ENCODE measurements around the gene TUBG2. TPM values are rescaled to one million over a fixed set of nuclear protein-coding genes. Genes with fewer than 3 reads are reported as not detected.

The TUBG2 gene
- 27.6 and 33.9 TPM in 2 replicates for polyA plus RNA-seq (2012; rRNA removed)
- 14.4 and 21.3 TPM in 2 replicates for polyA plus RNA-seq (2012; cell fraction: cytosol; rRNA removed)
- polyA plus RNA-seq (2012; cell fraction: nucleus; rRNA removed): 210 and 236 TPM in 2 replicates

DNA sequence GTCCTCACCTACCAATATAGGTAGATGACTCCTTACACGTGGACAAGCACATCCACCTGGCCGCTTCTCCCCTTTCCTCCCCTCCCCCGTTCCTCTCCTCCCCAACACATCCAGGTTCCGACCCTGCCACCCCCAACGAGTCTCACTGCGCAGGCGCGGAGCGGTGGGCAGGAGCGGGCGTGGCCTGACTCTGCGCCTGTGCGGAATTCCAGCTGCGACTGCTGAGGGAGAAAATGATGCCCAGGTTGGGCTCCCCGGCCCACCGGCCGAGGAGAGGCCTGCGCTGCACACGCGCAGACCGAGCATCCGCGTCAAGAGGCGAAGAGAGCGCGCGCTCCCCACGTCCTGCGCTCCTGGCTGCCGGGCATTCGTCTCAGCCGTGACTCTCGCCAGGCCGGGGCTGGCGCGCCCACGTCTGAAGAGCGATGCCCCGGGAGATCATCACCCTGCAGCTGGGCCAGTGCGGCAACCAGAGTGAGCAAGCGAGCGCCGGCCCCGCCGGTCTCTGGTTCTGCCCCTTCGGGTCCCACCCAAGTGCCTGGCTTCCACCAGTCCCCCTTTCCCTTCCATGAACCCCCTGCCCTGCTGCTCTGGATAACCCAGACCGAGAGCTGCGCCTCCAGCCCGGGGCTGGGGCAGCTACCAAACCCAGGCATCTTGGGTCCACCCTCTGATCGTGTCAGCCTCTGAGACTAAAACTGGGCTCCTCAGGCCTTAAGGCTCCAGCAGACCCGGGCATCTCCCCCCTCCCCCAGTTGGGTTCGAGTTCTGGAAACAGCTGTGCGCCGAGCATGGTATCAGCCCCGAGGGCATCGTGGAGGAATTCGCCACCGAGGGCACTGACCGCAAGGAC lies at the start of gene TUBG2:
TUBG2 (plus strand) TSS at position 206 of the 853 bp plus-strand sequence; CDS start at position 426, 220 bp downstream.
- H3K27me3 ChIP-seq (ENCODE audit: insufficient read depth): no peaks in the 10 kb centered on the region
- no peaks in the 10 kb centered on the region for H3K9me3 ChIP-seq
- POLR2A ChIA-PET: interaction anchor here (0.6 to 1.9 kb wide), 6 partner anchors 8 to 1428 kb away, joined by 3 to 8 read pairs (median 6); partner anchors contain the start of genes PLEKHH3 and PSMC3IP
- H3K36me3 ChIP-seq (replicated peaks in 1 of 2; ENCODE audit: control insufficient read depth in 1 of 2, insufficient read depth in 2 of 2, low read length in 1 of 2): peaks cover 7 to 30% of the 10 kb centered on the region in 2 experiments
- peak within 1 kb of the TSS; percentile 79 for H3K9ac ChIP-seq
- H3K4me3 ChIP-seq (ENCODE audit: low read depth in 2 of 2, low read length in 1 of 2): peak within 1 kb of the TSS; percentile 60 to 72
- H3K79me2 ChIP-seq (ENCODE audit: insufficient read depth): peaks cover 27% of the 10 kb centered on the region
- H2AFZ ChIP-seq (ENCODE audit: low read depth): peak within 1 kb of the TSS; percentile 94
- DNase-seq: peak; percentile 98
- peaks cover 12 to 13% of the 10 kb centered on the region in 2 experiments; a peak in 2 of 4 replicates for H3K4me1 ChIP-seq (ENCODE audit: control insufficient read depth in 1 of 2, insufficient read depth in 2 of 2, low read depth in 1 of 2, low read length in 1 of 2)
- peak within 1 kb of the TSS; percentile 81 to 87 for H3K27ac ChIP-seq (ENCODE audit: low read depth in 2 of 2, low read length in 1 of 2)
- H3K9me2 ChIP-seq: no peaks in the 10 kb centered on the region
- no peaks in the 10 kb centered on the region for H4K20me1 ChIP-seq (ENCODE audit: insufficient read depth)
- H3K4me2 ChIP-seq: peak within 1 kb of the TSS; percentile 85
- WGBS (ENCODE audit: low lambda C conversion rate): under 1% methylated on average over 17 of the region's 59 CpGs
- CTCF ChIA-PET: interaction anchor here (6.0 to 11.0 kb wide), 2 partner anchors 18 to 81 kb away, joined by 36 to 121 read pairs; partner anchors contain the start of genes PLEKHH3 and PSMC3IP
- peaks cover 15% of the 10 kb centered on the region for H3F3A ChIP-seq (replicated peaks; ENCODE audit: insufficient read depth)
- TF ChIP-seq TEAD4 (IDR thresholded peaks at IDR 0.05; ENCODE audit: borderline replicate concordance, insufficient read depth) (no peak), EZH2phosphoT487 (IDR thresholded peaks at IDR 0.05; ENCODE audit: borderline replicate concordance, low read depth) (no peak), MEF2A (IDR thresholded peaks at IDR 0.05; ENCODE audit: borderline replicate concordance, low read depth) (no peak), TAF1 (IDR thresholded peaks at IDR 0.05; ENCODE audit: borderline replicate concordance, low read depth, low read length) (peak; percentile 84; the same call in 1 of the 2 replicates), FOSL2 (IDR thresholded peaks at IDR 0.05; ENCODE audit: borderline replicate concordance, low read depth) (no peak), YY1 (IDR thresholded peaks at IDR 0.05; ENCODE audit: low read depth) (peak; percentile 63; the same call in 1 of the 2 replicates), FOXJ3 (CRISPR knock-in tag; IDR thresholded peaks at IDR 0.05) (no peak), RCOR1 (IDR thresholded peaks at IDR 0.05; ENCODE audit: low read length) (no peak), NRF1 (IDR thresholded peaks at IDR 0.05; ENCODE audit: low read depth, low read length) (peak; percentile 94), POLR2AphosphoS5 (IDR thresholded peaks at IDR 0.05; ENCODE audit: low read depth, low read length) (peak; percentile 80), SMC3 (IDR thresholded peaks at IDR 0.05; ENCODE audit: low read depth, low read length) (no peak), EP300 (IDR thresholded peaks at IDR 0.05; ENCODE audit: borderline replicate concordance in 1 of 2, low read depth in 1 of 2, low read length in 1 of 2) (0 out of 4 replicates have a peak, but pooled peaks of 1 of the 2 experiments have one; percentile 32), NFIC (IDR thresholded peaks at IDR 0.05; ENCODE audit: borderline replicate concordance) (no peak), RFX5 (IDR thresholded peaks at IDR 0.05; ENCODE audit: low read length) (no peak), SIN3A (IDR thresholded peaks at IDR 0.05; ENCODE audit: borderline replicate concordance, low read depth, low read length) (0 out of 2 replicates have a peak, but pooled peaks have one; percentile 38), GATA2 (CRISPR knock-in tag; IDR thresholded peaks at IDR 0.05) (no peak), RXRA (IDR thresholded peaks at IDR 0.05; ENCODE audit: borderline replicate concordance, low read depth) (no peak), ELF1 (IDR thresholded peaks at IDR 0.05) (no peak)
- TF ChIP-seq, protein P1, sequence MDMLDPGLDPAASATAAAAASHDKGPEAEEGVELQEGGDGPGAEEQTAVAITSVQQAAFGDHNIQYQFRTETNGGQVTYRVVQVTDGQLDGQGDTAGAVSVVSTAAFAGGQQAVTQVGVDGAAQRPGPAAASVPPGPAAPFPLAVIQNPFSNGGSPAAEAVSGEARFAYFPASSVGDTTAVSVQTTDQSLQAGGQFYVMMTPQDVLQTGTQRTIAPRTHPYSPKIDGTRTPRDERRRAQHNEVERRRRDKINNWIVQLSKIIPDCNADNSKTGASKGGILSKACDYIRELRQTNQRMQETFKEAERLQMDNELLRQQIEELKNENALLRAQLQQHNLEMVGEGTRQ (IDR thresholded peaks at IDR 0.05; ENCODE audit: borderline replicate concordance, low read depth, low read length): no peak
- TF ChIP-seq, protein P2, sequence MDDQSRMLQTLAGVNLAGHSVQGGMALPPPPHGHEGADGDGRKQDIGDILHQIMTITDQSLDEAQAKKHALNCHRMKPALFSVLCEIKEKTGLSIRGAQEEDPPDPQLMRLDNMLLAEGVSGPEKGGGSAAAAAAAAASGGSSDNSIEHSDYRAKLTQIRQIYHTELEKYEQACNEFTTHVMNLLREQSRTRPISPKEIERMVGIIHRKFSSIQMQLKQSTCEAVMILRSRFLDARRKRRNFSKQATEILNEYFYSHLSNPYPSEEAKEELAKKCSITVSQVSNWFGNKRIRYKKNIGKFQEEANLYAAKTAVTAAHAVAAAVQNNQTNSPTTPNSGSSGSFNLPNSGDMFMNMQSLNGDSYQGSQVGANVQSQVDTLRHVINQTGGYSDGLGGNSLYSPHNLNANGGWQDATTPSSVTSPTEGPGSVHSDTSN (IDR thresholded peaks at IDR 0.05): no peak
- TF ChIP-seq, protein P3, sequence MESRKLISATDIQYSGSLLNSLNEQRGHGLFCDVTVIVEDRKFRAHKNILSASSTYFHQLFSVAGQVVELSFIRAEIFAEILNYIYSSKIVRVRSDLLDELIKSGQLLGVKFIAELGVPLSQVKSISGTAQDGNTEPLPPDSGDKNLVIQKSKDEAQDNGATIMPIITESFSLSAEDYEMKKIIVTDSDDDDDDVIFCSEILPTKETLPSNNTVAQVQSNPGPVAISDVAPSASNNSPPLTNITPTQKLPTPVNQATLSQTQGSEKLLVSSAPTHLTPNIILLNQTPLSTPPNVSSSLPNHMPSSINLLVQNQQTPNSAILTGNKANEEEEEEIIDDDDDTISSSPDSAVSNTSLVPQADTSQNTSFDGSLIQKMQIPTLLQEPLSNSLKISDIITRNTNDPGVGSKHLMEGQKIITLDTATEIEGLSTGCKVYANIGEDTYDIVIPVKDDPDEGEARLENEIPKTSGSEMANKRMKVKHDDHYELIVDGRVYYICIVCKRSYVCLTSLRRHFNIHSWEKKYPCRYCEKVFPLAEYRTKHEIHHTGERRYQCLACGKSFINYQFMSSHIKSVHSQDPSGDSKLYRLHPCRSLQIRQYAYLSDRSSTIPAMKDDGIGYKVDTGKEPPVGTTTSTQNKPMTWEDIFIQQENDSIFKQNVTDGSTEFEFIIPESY (IDR thresholded peaks at IDR 0.05; ENCODE audit: borderline replicate concordance, low read depth): no peak
- TF ChIP-seq, protein P4, sequence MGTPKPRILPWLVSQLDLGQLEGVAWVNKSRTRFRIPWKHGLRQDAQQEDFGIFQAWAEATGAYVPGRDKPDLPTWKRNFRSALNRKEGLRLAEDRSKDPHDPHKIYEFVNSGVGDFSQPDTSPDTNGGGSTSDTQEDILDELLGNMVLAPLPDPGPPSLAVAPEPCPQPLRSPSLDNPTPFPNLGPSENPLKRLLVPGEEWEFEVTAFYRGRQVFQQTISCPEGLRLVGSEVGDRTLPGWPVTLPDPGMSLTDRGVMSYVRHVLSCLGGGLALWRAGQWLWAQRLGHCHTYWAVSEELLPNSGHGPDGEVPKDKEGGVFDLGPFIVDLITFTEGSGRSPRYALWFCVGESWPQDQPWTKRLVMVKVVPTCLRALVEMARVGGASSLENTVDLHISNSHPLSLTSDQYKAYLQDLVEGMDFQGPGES (IDR thresholded peaks at IDR 0.05; ENCODE audit: low read depth, low read length): no peak
- TF ChIP-seq, protein P5, sequence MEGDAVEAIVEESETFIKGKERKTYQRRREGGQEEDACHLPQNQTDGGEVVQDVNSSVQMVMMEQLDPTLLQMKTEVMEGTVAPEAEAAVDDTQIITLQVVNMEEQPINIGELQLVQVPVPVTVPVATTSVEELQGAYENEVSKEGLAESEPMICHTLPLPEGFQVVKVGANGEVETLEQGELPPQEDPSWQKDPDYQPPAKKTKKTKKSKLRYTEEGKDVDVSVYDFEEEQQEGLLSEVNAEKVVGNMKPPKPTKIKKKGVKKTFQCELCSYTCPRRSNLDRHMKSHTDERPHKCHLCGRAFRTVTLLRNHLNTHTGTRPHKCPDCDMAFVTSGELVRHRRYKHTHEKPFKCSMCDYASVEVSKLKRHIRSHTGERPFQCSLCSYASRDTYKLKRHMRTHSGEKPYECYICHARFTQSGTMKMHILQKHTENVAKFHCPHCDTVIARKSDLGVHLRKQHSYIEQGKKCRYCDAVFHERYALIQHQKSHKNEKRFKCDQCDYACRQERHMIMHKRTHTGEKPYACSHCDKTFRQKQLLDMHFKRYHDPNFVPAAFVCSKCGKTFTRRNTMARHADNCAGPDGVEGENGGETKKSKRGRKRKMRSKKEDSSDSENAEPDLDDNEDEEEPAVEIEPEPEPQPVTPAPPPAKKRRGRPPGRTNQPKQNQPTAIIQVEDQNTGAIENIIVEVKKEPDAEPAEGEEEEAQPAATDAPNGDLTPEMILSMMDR (IDR thresholded peaks at IDR 0.05): no peak
- TF ChIP-seq, protein P6, sequence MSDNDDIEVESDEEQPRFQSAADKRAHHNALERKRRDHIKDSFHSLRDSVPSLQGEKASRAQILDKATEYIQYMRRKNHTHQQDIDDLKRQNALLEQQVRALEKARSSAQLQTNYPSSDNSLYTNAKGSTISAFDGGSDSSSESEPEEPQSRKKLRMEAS (IDR thresholded peaks at IDR 0.05; ENCODE audit: low read depth): peak; percentile 79

Data from SK-N-SH (cell line).